A673 (cell line): ENCODE data around the gene TTLL7.

Experiments
- CTCF ChIP-seq: fragments of 300-800, 200-600 bp; sonication (generic); conservative IDR thresholded peaks from 2 replicates; pipeline ENCODE4 v1.5.1; 2017; ENCODE audit warnings: low read depth, mild to moderate bottlenecking, antibody characterized with exemption, low read length, moderate library complexity, mixed read lengths
- EZH2 ChIP-seq: fragments of 200-600 bp; sonication (generic); IDR thresholded peaks from 2 replicates; pipeline ENCODE4 v1.6.1; 2017; ENCODE audit warnings: borderline replicate concordance, low read depth, mild to moderate bottlenecking, mixed read lengths, antibody characterized with exemption, low read length; ENCODE audit not compliant: poor library complexity, severe bottlenecking

- TF ChIP-seq CTCF (no peak), EZH2 (no peak)
Observed at GRCh38 chr1:83998498-83999315, at the start of gene TTLL7.
